ENCODE results near the gene RNU6-9. TPM values are rescaled to one million over a fixed set of nuclear protein-coding genes. Genes with fewer than 3 reads are reported as not detected.

RNU6-9 gene
- total RNA-seq, 1 experiment from 2014 or later = not detected

DNA sequence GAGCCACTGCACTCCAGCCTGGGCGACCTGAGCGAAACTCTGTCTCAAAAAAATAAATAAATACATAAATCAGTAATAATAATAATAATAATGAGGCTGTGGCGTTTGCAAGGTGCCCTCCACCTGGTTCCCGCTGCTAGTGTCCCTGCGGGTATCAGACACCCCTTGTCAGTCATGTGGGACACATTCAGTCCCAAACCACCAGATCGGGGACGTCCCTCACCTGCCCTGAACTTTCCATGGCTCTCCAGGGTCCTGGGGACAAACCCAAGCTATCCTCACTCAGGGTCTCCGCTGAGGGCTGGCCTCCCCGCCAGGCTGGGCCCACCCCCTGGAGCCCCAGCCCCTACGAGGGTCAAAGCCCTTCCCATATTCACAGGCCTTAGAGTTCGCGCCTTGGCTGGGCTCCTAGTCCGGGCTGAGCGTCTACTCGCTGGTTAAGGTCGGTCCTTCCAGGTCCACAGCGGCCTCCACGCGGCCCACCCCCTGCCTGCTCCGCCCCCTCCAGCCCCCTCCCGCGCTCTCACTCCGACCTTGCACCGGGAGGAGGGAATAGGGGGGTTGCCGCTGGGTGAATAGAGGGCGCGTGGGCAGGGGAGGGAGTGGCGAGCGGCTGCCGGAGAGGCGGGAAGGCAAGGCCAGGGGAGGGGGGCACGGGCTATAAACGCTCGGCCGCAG lies 23.5 kb downstream of the RNU6-9 start:
- no peak for DNase-seq (ENCODE audit: extremely low read depth, low read depth)

DNA sequence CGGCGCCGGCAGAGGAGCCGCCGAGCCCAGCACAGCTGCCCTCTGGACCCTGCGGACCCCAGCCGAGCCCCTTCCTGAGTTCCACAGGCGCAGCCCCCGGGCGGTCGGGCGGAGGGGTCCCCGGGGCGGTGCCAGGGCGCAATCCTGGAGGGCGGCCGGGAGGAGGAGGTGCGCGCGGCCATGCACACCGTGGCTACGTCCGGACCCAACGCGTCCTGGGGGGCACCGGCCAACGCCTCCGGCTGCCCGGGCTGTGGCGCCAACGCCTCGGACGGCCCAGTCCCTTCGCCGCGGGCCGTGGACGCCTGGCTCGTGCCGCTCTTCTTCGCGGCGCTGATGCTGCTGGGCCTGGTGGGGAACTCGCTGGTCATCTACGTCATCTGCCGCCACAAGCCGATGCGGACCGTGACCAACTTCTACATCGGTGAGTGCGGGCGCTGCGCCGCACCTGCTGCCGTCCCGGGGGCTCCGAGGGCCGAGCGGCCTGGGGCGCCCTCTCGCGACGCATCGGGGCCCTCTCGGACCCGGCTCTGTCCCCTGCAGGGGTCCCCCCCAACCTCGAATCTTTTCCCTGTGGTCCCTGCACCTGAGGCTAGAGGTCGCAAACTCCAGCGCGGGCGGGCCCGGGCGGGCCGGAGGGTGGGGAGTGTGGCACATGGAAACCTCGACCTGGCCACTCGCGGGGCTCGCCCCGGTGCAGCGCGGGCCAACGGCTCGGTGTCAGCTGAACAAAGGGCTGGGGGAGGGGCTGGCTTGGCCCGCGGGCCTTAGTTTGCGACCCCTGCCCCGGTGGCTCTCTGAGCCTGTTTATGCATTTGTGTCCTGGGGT lies 24.3 kb downstream of the RNU6-9 start, which contains the start of gene KISS1R:
Gene KISS1R, plus strand, starts transcription at position 11 of the 829 bp plus-strand sequence. Its CDS starts 170 bp downstream, at position 181.
- no peak for DNase-seq (ENCODE audit: extremely low read depth, low read depth)

GRCh38 chr19:918152-918437 lies 24.8 kb downstream of the RNU6-9 start:
- DNase-seq (ENCODE audit: extremely low read depth, low read depth) = no peak

DNA sequence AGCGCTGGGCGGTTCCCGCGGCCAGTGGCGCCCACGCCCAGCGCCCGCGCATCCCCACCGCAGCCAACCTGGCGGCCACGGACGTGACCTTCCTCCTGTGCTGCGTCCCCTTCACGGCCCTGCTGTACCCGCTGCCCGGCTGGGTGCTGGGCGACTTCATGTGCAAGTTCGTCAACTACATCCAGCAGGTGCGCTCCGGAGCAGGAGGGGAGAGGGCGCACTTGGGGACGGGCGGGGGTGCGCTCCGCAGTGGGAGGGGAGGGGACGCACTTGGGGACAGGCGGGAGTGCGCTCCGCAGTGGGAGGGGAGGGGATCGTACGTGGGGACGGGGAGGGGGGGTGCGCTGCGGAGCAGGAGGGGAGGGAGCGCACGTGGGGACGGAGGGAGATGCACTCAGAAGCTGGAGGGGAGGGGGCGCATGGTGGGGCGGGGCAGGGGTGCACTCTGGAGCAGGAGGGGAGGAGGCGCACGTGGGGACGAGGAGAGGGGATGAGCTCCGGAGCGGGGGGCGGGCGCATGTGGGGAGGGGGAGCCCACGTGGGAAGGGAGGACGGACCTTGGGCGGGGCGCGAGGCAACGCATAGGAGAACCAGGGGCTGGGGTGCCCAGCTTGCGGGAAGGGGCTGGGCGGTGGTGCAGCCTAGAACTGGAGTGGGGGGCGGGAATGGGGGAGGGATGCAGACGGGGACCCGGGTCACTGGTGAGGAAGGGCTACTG lies 25.4 kb downstream of the RNU6-9 start:
- no peak for DNase-seq (ENCODE audit: extremely low read depth, low read depth)

DNA sequence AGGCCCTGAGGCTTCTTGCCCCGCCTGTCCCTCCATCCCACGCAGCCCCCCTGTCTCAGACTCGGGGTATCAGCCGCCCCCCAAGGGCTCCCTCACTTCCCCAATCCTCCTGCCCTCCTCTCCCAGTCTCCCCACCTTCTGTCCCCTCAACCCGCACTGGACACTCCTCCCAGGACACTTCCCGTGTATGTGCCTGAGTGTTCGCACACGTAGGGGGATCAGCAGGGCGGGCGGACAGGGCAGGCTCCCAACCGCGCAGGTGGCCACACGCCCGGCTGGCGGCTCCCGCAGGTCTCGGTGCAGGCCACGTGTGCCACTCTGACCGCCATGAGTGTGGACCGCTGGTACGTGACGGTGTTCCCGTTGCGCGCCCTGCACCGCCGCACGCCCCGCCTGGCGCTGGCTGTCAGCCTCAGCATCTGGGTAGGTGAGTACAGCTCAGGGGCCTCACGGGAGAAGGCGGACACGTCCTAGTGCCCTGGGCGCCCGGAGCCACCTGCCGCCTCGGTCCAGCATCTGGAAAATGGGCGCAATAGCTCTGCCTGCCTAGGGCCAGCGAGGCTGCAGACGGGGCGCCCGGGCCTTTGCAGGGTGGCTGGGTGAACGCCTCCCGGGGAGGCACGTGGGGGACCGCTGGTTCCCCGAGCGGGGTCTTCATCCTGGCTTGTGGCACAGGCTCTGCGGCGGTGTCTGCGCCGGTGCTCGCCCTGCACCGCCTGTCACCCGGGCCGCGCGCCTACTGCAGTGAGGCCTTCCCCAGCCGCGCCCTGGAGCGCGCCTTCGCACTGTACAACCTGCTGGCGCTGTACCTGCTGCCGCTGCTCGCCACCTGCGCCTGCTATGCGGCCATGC lies 26.1 kb downstream of the RNU6-9 start:
- DNase-seq (ENCODE audit: extremely low read depth, low read depth) = no peak

DNA sequence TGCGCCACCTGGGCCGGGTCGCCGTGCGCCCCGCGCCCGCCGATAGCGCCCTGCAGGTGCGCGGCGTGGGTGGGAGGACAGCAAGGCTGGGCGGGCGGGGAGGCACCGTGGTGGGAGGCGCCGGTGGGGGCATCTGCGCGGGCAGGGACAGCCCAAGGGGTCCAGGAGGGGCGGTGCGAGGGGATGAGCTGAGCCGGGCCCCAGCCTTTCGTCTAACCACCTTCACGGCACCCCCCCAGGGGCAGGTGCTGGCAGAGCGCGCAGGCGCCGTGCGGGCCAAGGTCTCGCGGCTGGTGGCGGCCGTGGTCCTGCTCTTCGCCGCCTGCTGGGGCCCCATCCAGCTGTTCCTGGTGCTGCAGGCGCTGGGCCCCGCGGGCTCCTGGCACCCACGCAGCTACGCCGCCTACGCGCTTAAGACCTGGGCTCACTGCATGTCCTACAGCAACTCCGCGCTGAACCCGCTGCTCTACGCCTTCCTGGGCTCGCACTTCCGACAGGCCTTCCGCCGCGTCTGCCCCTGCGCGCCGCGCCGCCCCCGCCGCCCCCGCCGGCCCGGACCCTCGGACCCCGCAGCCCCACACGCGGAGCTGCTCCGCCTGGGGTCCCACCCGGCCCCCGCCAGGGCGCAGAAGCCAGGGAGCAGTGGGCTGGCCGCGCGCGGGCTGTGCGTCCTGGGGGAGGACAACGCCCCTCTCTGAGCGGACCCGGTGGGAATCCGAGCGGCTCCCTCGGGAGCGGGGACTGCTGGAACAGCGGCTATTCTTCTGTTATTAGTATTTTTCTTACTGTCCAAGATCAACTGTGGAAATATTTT lies 27.0 kb downstream of the RNU6-9 start:
- no peak for DNase-seq (ENCODE audit: extremely low read depth, low read depth)

DNA sequence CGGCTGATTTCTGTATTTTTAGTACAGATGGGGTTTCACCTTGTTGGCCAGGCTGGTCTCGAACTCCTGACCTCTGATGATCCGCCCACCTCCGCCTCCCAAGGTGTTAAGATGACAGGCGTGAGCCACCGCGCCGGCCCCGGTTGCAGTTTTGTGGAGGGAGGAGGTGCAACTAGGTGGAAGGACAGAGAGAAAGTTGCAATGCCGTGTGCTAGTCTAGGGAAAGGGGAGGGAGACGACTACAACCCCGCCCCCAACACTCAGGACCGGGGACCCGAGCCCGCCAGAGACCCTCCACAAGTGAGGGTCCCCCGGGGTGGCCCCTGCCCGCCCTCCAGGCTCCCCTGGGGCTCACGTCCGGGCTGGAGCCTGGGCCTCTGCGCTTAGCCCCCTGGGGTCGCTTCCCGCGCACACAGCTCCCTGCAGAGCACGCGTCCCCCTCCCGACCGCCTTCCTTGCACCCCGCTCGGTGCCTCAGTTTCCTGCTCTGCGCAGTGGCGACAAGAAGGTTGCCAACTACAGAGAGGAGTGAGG lies 31.3 kb downstream of the RNU6-9 start:
- DNase-seq (ENCODE audit: extremely low read depth, low read depth) = no peak

DNA sequence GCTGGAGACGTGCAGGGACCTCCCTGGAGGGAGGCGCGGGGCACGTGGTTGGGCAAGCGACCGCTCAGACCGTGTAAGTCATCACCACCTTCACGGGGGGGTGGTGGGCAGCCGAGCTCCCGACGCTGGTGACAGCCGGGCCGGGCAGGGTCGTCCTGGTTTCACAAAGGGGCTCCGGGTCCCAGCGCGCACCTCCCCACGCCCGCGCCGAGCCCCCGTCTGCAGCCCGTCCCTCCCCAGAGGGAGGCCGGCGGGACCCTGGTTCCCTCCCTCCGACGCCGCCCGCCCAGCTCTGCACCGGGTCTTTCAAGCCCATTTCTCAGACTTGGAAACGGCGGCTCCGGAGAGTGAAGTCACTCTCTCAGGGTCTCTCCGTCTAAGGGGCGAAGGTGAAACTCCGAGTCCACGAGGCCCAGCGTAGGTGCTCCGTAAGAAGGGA lies 31.8 kb downstream of the RNU6-9 start:
- DNase-seq (ENCODE audit: extremely low read depth, low read depth) = peak; percentile 43

DNA sequence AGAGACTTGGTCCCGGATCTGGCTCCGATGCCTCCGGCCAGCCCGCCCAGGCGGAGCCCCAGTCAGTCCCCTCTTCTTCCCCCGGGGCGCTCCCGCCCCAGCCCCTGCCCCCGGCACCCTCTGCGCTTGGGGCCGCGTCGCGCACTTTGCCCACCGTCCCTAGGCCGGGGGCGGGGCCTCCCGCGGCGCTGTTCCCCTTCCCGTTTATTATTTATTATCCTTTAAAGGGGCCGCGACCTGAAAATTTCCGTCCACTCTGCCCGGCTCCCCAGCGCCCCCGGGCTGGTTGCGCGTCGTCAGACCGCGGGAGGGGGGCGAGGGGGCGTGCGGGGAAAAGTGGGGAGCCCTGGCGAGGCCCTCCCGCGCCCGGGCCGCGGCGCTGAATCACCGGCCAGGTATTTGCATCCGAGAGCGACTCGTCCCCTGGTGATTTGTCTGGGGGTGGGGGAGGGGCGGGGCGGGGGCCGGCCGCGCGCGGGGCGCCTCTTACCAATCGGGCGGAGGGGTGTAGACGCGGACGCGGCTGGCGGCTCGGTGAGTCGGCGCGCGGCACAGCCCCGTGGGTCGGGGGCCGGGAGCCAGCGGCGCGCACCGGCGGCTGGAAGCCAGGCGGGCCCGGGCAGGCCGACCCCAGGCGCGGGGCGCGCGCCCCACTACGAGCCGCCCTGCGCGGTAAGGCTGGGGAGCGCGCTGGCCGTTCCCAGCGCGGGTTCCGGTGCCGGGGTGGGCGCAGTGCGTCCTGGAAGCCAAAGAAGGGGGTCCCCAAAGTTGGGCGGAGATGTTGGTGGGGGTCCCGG lies 32.4 kb downstream of the RNU6-9 start, which contains the start of gene ARID3A:
Gene ARID3A, plus strand, starts transcription at position 510 of the 797 bp plus-strand sequence. CDS start 3,494 bp downstream, outside the sequence.
- DNase-seq (ENCODE audit: extremely low read depth, low read depth) = peak; percentile 56

DNA sequence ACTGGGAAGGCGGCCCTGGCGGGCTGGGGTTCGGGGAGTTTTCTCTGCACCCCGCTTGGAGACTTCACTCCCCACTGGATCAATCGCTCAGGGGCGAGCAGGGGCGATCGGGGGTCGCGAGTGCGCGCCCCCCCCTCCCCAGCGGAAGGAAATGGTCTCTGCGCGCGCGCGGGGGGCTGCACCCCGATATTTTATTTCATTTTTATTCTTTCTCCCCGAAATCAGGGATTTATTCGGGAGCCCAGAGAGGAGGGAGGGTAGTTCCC lies 33.0 kb downstream of the RNU6-9 start:
- DNase-seq (ENCODE audit: extremely low read depth, low read depth) = no peak

- no peak for DNase-seq (ENCODE audit: extremely low read depth, low read depth)
Measured at GRCh38 chr19:926589-927350, 33.5 kb downstream of the RNU6-9 start.

DNA sequence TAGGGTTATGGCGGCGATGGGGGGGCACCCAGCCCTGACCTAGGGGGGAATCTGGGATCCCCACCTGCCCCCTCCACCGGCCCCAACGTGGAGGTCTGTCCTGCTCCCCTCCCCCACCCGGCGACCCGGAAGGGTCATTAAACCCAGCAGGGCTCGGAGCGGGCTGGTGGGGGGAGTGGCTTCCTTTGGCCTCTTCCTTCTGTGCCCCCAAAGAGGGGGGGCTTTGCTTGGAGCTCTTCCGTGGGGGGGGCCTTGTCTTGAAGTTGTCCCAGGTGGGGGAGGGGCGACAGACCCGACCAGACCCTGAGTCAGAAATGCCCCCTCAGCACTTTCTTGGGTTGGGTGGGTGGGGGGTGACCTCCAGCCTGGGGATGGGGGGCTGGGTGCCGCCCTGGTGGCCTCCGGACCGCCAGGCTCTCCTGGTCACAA lies 34.1 kb downstream of the RNU6-9 start:
- no peak for DNase-seq (ENCODE audit: extremely low read depth, low read depth)

DNA sequence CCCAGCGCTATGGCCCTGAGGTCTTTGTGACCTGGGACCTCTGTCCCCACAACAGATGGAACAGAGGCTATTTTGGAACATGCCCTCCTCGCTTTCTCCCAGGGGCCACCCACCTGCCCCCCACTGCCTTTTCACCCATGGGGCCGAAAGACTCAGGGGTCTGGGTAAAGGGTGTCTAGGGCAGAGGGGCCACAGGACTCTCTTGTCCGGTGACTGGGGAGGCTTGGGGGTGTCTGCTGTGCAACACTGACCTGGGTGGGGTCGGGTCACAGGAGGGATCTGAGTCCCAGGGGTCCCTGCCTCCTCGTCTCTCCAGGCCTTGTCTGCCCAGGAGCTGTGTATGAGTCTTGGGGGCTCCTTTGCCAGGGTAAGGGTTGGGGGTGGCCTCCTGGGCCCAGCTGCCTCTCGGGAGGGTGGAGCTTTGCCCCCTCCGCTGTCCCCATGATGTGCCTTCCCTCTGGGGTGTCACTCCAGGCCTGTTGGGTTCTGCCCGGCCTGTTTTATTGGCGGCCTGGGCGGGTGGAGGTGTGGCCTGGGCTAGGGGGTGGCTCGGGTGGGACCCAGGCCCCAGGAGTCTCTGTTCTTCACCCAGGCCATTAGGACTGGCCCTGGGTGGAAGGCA lies 34.6 kb downstream of the RNU6-9 start:
- DNase-seq (ENCODE audit: extremely low read depth, low read depth) = no peak

DNA sequence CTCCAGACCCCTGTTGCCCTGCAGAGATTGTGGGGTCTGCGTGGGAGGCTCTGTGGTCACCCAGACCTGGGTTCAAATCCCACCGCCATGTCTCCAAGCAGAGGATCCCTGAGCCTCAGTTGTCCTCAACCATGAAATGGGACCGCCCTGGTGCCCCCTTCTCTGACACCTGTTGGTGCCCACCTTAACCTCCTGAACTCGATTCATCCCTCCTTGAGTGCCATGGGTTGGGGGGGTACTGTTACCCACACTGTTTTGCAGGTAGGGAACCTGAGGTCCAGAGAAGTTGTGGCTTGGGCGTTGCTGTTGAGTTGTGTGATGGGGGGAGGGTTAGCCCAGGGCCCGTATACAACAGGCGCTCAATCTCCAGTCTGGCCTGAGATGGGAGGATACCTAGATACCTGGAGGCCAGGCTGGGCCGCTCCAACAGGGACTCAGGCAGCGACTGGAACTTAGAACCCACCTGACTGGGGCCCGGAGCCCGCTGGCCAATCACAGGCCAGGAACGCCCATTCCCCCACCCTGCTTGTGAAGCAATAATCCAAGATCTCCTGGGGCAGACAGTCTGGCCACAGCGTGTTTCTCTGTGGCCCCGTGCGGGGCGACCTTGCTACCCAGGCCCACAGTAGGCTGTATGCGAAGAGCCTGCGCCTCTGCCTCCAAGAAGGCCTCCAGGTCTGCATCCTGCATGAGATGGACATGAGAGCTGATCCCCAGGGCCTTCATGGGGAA lies 35.4 kb downstream of the RNU6-9 start:
- DNase-seq (ENCODE audit: extremely low read depth, low read depth) = no peak

DNA sequence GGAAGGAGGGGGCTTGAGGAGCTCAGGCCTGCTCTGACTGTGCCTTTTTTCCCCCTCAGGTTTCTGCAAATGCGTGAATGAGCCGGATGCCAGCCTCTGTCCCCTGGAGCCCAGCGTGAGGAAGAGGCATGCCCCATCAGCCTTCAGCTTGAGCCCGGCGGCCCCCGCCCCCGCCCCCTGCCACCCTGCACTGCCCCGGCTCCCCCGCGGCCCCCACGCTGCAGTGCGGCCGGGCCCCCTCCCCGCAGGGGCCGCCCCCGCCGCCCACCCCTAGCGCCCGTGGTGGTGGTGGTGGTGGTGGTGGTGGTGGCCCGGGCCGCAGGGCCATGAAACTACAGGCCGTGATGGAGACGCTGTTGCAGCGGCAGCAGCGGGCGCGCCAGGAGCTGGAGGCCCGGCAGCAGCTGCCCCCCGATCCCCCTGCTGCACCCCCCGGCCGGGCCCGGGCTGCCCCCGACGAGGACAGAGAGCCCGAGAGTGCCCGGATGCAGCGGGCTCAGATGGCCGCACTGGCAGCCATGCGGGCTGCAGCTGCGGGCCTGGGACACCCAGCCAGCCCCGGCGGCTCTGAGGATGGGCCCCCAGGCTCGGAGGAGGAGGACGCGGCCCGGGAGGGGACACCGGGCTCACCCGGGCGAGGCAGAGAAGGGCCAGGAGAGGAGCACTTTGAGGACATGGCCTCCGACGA lies 36.1 kb downstream of the RNU6-9 start:
- no peak for DNase-seq (ENCODE audit: extremely low read depth, low read depth)

GRCh38 chr19:929891-930258 lies 36.6 kb downstream of the RNU6-9 start:
- no peak for DNase-seq (ENCODE audit: extremely low read depth, low read depth)

Data from NCI-H460 (cell line).